NCI-H2196 (cell line): ENCODE data around the gene TBC1D21.

Source experiments
- DNase-seq: peaks from one replicate; lab custom pipeline; 2025; ENCODE audit not compliant: unreplicated experiment; lab: John Stamatoyannopoulos, UW

TBC1D21 gene

DNA sequence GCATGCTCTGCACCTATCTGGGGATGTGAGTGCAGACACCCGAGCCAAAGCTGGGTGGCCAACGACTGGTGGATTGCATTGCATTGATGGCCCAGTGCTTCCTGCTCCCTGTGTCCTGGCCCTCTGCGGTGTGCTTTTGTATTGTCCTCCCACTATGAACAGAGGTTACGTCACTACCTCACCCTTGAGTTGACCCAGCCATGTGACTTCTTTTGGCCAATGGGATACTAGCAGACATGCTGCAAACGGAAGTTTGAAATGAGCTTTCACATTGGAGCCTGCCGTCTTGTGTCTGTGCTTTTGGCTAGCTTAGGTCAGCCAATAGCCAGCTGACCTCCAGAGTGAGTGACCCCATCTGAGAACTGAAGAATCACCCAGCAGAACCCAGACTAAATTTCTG is 15.3 kb upstream of the TBC1D21 start:
- no peak for DNase-seq

DNA sequence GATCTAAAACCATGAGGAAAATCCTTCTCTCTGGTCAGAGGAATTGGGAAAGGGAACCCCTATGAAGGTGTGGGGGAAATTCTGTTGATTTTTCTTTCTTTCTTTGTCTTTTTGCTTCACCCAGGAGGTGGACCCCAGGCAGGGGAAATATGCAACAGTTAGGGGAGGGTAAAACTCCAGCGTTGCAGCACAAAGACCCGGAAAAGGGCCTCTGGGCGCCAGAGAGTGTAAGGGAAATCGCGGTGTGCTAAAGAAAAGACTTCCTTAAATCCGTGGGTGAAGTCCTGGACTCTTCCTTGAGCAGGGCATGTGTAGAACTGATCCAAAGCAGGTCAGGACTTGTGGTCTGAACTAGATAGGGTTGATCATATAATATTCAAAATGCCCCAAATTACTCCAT is 11.1 kb upstream of the TBC1D21 start:
- DNase-seq, result no peak

DNA sequence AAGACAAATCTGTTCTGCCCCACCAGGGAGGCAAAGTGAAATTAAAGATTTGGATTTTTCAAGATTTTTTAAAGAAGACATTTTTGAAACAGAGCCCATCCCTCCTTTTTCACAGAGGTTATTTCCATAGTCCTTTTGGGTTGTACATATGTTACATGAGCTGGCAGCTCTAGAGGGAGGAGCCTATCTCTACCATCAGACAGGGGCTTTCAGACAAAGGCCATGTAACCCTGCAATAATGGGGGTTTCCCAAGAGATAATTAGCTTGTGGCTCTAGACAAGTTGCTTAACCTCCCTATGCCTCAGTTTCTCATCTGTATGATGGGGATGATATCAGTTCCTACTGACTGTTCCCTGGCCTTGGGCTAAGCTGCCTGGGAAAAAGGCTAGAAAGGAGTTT is 8.0 kb upstream of the TBC1D21 start:
- no peak for DNase-seq

DNA sequence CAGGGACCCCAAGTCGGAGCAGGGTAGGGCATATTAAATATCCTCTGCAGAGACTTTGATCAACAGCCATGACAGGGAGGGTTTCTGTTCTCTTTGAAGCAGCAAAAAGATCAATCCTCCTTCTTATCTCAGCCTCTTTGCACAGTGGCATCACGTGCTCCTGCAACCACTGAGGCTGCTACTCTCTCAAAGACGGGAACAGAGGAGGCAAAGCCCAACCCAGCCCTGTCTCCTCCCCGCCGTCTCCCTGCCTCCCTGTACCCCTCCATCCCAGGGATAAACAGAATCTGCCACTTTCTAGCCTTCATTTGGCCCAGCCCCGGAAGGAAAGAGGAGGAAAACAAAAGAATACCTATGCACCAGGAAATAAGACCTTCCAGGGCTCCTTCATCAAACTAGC is 7.5 kb upstream of the TBC1D21 start:
- DNase-seq, result no peak

DNA sequence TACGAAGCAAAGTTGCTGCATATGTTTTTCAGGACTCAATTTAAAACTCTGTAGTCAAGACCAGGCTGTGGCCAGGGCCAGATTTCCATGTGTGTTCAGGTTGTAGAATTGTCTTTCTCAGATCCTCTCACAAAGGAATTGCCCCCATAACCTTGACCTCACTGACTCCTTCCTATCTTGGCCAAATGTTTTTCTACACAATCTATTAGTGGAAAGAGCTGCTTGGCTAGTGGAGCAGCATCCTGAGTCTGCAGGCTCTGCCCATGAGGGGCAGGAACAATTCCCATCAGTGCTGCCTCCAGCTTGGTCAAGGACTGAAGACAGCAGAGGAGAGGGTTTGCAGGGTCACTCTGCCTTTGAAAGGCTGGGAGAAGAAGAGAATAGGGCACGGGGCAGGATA is 6.9 kb upstream of the TBC1D21 start:
- DNase-seq, result no peak

DNA sequence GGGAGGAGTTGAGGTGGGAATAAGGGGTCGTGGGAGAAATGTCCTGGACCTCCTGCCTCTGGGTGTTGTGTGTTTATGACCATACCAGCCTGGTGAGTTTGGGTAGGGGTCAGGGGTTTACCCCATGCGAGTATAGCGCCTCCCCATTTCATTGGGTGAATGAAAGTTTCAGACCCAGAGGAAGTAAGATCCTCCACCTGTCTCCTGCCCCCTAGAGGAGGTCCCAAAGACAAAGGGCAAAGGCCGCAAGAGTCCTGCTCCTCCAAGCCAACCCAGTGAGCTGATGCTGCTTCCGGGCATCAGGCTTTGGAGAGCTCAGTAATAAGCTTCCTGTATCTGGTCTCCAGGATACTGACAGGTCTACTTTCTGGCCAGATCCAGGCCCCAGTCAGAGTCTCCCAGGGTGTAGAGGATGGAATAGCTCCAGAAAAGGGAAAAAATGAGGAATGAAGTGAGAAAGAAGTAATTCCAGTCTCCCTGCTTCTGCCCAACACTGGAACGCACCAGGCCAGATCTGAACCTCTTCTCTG is 6.4 kb upstream of the TBC1D21 start:
- DNase-seq, result no peak

DNA sequence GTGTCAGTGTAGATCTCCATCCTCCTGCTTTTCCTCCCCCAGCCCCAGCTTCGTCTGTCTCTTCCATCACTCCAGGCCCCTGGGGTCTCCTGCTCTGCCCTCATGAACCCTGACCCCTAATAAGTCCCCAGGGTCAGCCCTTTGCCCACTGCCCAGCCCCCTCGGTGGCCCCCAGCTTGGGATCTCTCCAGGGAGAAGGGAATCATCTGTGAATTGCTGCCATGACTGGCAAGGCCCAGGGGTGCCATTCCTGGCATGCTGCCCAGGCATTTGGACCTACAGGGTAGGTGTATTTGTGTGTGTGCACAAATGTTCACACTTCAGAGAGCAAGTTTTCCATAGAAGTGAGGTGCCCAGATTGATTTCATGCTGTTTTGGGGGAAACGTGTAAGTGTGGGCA is 5.9 kb upstream of the TBC1D21 start:
- DNase-seq, result no peak

DNA sequence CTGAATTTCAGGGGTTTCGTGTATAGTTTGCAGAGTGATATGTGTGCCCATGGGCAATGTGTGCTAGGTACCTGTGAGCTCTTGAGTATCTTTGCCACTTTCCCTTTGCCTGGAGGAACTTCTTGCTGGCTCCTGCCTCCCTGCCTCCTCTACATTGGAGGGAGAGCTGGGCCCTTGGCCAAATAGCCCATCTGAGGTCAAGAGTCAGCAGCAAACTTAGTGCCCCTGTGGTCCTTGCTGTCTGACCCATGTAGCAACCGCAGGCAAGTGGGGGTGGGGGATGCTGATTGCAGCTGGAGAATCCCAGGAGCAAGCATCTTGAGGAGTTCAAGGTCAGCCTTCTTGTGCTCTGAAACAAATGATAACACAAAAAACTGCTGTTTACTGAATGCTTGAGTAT is 5.4 kb upstream of the TBC1D21 start:
- no peak for DNase-seq

DNA sequence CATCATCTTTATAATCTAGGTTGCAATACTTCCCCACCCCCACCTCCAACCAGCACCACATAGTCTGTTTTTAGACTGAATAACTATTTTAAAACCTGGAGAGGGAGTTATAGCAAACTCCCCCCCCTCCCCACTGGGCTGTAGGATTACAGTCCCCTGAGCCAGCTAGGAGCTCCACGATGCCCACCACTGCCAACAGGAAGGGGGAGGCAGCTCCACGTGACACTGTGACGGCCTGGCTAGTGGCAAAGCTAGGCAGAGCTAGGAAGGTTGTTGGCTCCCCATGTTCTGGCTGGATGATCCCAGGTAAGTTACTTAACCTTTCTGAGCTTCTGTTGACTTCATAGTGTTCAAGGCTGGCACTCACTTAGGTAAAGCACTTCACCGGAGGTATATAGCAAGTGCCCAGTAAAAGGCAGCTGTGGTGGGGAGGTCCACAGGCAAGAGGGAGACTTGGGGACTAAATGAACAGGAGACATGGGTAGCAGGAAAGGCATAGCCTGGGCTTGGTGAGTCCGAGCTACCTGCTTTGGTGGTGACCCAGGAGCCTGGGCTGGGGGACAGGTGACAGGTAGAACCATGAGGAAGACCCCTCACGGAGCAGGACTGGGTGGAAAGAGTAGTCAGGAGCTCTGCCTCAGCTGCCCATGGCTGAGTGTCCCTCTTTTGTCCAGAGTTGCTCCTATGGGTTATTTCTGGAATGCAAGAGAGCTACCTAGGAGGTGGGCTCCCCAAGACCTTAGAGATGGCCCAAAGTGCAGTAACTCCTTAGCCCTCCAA is 4.0 kb upstream of the TBC1D21 start:
- DNase-seq, result no peak

DNA sequence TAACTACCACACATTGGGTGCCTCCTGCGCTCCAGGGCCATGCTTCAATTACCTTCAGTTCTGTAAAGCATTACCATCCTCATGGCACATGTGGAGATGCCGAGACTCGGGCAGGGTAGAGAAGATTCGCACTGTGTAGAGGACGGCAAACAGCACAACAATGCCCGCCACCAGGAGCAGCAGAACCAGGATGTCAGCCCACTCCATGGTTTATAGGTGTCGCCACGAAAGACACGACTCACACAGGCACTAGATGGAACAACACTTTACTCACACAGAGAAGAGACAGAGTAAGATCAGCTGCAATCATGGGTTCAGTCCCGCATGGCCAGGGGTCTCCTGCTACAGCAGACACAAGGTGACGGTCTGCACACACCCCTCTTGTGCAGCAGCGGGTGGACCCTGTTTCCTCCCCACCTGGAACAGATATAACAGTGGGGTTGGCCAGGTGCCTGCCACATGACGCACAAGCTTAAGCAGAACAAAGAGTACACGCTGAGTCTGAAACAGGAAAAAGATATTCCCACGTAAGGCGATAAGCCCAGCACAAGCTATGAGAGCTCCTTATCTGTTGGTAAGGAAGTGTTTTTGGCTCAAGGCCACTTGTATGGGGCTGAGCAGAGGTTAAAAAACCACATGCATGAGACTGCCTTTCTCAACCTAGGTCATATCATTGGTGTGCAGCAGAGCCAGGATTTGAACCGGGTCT is 2.5 kb upstream of the TBC1D21 start:
- DNase-seq, result no peak

DNA sequence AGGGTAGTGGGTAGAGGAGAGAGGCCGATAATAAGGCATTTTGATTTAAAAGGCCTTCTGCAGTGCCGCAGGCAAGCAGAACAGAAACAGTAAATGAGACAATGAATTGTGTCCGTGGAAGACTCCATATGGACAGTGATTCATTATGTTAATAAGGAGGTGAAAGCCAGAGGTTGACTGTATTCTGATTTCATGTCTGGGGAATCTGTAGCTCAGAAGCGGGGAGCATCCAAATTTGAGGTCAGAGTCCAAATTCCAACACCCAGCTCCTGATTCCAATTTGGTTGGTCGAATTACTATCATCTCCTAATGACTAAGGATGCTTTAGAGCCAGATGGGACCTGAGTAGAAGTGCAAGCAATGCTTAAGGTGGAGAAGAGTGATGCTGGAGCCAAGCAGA is 1.0 kb upstream of the TBC1D21 start:
- no peak for DNase-seq

DNA sequence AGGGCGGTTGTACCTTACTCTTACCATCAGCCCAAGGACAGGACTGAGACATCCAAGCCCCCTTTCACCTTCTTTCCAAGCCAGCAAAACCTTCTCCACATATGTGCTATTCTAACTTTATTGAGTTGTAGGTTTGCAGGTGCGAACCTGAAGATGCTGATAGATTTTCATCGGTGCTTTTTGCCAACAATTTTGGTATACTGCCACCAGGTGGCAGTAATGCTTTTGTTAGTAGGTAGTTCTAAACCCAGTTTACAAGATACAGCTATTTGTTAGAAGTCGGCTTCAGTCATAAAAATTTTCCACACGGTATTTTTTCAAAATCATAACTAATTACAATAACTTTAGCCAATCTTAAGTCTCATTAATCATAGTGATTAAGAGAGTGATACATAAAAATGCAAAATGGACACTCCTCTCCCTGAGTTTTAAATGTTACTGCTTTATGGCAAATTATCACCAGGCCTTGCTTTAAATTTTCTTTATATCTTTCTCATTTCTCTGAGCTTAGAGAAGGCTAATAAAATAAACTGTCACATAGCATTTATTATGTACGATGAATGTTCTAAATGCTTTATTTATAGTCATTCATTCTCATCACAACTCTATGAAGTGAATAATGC is 636 bp downstream of the TBC1D21 start:
- no peak for DNase-seq

DNA sequence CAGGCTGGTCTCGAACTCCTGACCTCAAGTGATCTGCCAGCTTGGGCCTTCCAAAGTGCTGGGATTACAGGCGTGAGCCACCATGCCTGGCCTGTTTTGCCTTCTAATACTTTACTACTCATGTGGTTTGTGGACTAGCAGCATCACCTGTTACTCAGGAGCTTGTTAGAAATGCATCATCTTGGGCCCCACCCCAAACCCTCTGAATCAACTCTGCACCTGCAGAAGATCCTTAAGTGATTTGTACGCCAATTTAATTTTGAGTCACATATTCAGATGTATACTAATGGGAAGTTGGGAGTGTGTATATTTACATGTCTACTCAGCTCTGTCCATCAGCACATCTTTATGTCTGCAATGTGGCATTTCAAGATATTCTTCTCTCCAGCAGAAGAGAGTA is 6.1 kb downstream of the TBC1D21 start:
- DNase-seq, result no peak

DNA sequence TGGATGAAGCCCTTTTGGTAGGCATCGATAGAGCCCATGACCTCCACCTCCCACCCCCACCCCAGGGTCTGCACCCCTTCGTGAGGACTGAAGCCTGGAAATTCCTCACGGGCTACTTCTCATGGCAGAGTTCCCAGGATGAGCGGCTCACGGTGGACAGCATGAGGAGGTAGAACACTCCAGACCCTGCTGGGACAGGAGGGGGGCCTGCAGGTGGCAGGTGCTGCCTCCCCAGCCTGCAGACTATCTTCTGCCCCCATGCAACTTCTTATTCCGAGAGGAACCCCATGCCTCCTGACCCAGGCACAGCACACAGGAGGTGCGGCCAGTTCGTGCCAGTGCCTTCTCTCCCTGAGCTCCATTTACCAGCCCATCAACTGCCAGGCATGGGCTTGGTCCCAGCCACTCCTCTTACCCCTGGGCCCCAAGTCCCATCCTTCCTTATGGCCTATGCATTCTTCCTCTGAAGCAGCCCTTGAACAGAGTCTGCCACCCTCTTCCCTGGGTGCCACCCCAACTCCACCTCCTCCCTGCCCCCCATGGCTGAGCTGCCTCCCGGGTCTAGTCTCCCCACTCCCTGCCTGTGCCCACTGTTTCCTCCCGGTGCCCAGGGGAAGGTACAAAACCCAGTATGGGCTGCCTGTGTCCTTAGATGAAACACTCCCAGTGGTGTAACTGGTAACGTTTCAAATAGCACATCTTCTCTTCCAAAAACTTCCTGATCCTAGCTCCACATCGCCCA is 8.4 kb downstream of the TBC1D21 start:
- no peak for DNase-seq

DNA sequence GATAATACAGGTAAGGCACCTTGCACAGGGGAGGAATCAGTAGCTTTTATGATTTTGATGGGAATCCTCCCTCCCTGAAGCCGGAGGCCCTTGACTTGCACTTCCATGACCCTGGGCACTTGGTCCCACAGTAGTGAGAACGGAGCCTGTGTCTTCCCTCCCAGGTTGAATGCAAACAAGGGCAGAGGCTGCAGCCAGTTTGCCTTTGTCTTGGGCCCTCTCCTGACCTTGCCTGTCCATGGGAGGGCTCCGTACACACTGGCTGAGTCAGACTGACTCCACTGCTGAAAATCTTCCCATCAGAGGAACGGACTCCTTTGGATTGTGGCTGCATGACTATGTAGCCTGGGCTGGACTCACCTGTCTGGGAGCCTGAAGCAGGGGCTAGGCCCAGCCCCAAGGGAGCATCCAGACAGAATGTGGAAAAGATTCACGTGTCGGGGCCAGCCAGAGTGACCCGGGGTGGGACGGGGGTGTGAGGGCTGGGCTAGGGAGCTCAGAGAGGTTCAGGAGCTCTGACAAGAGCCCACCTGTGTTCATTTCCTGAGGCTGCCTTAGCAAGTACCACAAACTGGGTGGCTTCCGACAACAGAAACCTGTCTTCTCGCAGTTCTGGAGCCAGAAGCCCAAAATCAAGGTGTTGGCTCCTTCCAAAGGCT is 9.5 kb downstream of the TBC1D21 start:
- no peak for DNase-seq

DNA sequence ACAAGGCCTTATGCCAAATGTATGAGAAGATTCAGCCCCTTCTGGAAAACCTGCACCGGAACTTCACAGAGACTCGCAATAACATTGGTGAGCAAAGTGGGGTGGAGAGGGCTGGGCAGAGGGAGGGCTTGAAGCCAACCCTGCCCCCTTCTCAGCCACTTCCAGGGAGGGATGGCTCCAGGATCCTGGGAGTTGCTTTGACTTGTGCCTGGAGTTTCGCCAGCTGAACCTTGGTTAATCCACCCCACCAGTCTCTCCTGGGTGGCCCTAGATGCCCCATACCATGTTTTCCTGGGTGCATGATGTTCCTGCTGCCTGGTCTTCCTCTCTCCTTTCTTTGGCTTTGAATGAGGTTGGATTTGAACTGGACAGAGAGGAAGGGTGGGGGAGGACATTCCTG is 10.8 kb downstream of the TBC1D21 start:
- no peak for DNase-seq

DNA sequence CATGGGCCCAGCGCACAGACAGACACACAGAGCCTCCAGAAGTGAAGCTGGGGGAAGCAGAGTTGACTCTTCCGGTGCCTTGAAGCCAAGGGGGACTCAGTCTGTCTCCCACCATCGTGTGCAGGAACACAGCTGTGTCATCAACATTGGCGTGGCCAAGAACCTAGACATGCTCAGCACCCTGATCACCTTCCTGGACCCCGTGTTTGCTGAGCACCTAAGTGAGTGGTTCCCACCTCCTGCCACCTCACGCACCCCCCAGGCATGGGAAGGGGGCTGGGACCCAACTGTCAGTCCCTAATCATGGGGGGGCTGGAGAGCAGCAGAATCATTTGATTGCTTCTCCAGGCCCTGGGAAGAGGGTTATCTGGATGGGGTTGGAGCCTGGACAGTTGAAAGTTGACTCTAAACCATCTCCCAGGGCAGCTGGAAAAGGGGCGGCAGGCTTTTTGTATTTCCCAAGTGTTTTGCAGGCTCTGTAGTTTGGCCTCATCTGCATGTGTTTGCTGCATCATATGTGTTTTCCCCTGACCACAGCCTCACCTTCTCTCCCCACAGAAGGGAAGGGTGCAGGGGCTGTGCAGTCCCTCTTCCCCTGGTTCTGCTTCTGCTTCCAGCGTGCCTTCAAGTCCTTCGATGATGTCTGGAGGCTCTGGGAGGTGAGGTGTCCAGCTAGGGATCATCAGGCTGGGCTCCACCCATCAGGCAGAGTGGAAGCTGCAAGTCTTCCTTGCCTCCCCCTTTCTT is 12.8 kb downstream of the TBC1D21 start:
- DNase-seq, result no peak

DNA sequence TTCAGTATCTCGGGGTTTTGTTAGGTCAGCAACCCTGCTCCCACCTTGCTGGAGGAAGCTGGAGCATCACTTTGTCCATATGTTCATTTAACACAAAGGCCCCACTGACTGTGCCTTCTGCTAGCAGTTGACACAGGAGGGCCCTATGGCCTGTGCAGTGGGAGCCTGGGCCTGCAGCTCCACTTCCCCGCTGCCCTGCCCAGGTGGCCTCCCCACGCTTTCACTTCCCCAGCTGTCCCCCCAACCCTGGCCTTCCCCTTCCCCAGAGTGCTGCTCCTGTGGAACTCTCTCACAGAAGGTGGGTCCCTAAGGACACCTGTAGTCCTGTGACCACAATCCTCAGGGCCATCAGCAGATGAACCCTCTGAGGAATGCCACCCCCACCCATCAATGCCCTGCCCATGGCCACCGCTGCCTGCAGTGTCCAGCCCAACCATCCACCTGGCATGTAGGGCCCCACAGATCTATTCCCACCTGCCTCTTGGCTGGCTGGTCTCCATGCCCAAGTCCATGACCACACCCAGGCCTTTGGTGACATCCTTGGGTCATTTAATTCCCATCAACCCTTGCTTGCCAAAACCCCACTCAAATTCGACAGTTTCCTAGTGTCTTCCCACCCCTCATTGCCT is 13.5 kb downstream of the TBC1D21 start:
- DNase-seq, result no peak

DNA sequence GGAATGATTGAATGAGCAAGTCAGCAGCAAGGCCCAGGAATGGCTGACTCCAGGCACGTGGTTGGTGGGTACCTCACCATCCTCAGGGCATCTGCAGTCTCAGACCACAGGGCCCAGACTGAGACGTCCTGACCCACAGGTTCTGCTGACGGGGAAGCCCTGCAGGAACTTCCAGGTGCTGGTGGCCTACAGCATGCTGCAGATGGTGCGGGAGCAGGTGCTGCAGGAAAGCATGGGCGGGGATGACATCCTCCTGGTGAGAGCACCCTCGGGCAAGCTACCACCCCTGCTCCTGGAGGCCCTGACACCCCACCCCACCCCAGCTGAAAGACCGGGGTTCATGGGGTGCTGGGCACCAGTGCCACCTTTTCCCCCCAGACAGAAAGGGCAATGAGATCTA is 14.1 kb downstream of the TBC1D21 start:
- no peak for DNase-seq
